ENCODE measurements around the gene PLXNA4. TPM values are rescaled to one million over a fixed set of nuclear protein-coding genes. Genes with fewer than 3 reads are reported as not detected.

PLXNA4 gene
- polyA plus RNA-seq, 3 donors from 2014 or later: 0.53 to 1.3 (median 0.56) TPM

GRCh38 chr7:132580277-132580676 lies 4.0 kb upstream of the PLXNA4 start:
- Mint-ChIP-seq H3K27ac (no peak overlapping the region), H3K36me3 (no peaks in the 10 kb centered on the region), H3K4me1 (peaks cover 18 to 25% of the 10 kb centered on the region in 2 donors), H3K27me3 (ENCODE audit: low read depth in 3 of 3) (peaks cover 0 to 15% (median 3%) of the 10 kb centered on the region in 3 donors), H3K4me3 (no peak overlapping the region), H3K9me3 (no peaks in the 10 kb centered on the region)
- DNase-seq: no peak

- no peak overlapping the region for H3K27ac Mint-ChIP-seq
- H3K36me3 Mint-ChIP-seq: no peaks in the 10 kb centered on the region
- peak overlapping the region in 1 of 5 donors; percentile 22 for H3K4me3 Mint-ChIP-seq
- peaks cover 0 to 19% (median 6%) of the 10 kb centered on the region in 3 donors for H3K27me3 Mint-ChIP-seq (ENCODE audit: low read depth in 3 of 3)
- H3K9me3 Mint-ChIP-seq: no peaks in the 10 kb centered on the region
- H3K4me1 Mint-ChIP-seq: peaks cover 26 to 34% of the 10 kb centered on the region in 2 donors
- no peak for DNase-seq
Observed at GRCh38 chr7:132579260-132579899, 3.1 kb upstream of the PLXNA4 start.

GRCh38 chr7:132578826-132579225 lies 2.6 kb upstream of the PLXNA4 start:
- Mint-ChIP-seq H3K9me3 (no peaks in the 10 kb centered on the region), H3K4me1 (peaks cover 32 to 39% of the 10 kb centered on the region in 2 donors), H3K27me3 (ENCODE audit: low read depth in 3 of 3) (peaks cover 2 to 21% (median 6%) of the 10 kb centered on the region in 3 donors), H3K4me3 (peak overlapping the region in 1 of 5 donors; percentile 10), H3K36me3 (no peaks in the 10 kb centered on the region), H3K27ac (no peak overlapping the region)
- no peak for DNase-seq

GRCh38 chr7:132578050-132578370 lies 1.7 kb upstream of the PLXNA4 start:
- Mint-ChIP-seq H3K27ac (peak overlapping the region in 1 of 6 donors; percentile 38), H3K27me3 (ENCODE audit: low read depth in 3 of 3) (peaks cover 7 to 21% (median 9%) of the 10 kb centered on the region in 3 donors), H3K36me3 (no peaks in the 10 kb centered on the region), H3K9me3 (no peaks in the 10 kb centered on the region), H3K4me1 (peaks cover 40 to 47% of the 10 kb centered on the region in 2 donors), H3K4me3 (peak overlapping the region; percentile 62 to 80 (median 76))
- no peak for DNase-seq

DNA sequence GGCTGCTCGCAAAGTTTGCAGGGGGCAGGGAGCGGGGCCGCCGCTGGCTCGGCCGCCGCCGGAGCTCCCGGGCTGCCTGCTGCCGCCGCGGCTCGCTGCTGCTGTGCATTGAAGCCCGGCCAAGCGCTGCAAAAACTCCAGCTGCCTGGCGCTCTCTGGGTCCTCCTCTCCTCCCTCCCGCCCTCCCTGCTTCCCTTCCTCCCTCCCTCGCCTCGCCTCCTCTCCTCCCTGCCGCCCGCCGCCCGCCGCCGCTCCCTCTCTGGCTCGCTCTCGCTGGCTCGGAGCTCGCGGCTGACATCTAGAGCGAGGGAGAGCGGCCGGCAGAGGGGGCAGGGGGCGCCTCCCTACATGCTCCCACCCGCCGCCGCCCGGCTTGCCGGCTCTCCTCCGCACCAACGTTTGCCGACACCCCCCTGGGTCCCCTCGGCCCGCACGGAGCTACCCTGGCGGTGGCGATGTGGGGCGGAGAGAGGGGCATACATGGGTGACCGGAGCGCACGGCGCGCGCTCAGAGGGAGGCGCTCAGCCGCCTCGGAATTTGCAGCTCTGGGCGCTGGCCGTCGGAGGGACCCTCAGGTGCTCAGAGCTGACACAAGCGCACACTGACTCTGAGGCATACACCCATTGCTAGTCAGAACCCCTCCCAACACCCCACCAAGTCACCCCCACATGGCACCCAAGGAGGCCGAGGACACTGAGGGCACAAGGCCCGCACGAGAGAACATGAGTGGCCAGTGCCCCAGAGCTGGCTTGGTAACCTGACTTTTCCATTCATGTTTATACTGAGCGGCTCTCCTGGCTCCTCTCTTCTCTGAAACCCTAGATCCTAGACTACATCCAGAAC lies 1.2 kb upstream of the PLXNA4 start:
- peak overlapping the region; percentile 62 to 80 (median 76) for H3K4me3 Mint-ChIP-seq
- H3K4me1 Mint-ChIP-seq: peaks cover 42 to 50% of the 10 kb centered on the region in 2 donors
- peak overlapping the region in 1 of 6 donors; percentile 38 for H3K27ac Mint-ChIP-seq
- DNase-seq: peak; percentile 15 to 38 (median 32)
- H3K36me3 Mint-ChIP-seq: no peaks in the 10 kb centered on the region
- H3K27me3 Mint-ChIP-seq (ENCODE audit: low read depth in 3 of 3): peaks cover 9 to 21% (median 9%) of the 10 kb centered on the region in 3 donors
- H3K9me3 Mint-ChIP-seq: no peaks in the 10 kb centered on the region

GRCh38 chr7:132576721-132577085 lies 433 bp upstream of the PLXNA4 start:
- Mint-ChIP-seq H3K36me3 (no peaks in the 10 kb centered on the region), H3K27me3 (ENCODE audit: low read depth in 3 of 3) (peaks cover 9 to 25% (median 12%) of the 10 kb centered on the region in 3 donors), H3K9me3 (no peaks in the 10 kb centered on the region), H3K4me3 (peak overlapping the region; percentile 67 to 90 (median 84)), H3K27ac (no peak overlapping the region), H3K4me1 (peaks cover 42 to 50% of the 10 kb centered on the region in 2 donors)
- DNase-seq: peak; percentile 7 to 25 (median 25)

- H3K9me3 Mint-ChIP-seq: no peaks in the 10 kb centered on the region
- peak overlapping the region; percentile 67 to 90 (median 84) for H3K4me3 Mint-ChIP-seq
- peak overlapping the region in 1 of 6 donors; percentile 7 for H3K27ac Mint-ChIP-seq
- DNase-seq: peak; percentile 20 to 30 (median 30)
- H3K27me3 Mint-ChIP-seq (ENCODE audit: low read depth in 3 of 3): peaks cover 9 to 33% (median 12%) of the 10 kb centered on the region in 3 donors
- peaks cover 0 to 3% (median 1%) of the 10 kb centered on the region in 3 donors for H3K36me3 Mint-ChIP-seq
- peaks cover 40 to 45% of the 10 kb centered on the region in 2 donors for H3K4me1 Mint-ChIP-seq
Observed at GRCh38 chr7:132575419-132575981, 770 bp downstream of the PLXNA4 start.

GRCh38 chr7:132574223-132574622 lies 2.0 kb downstream of the PLXNA4 start:
- Mint-ChIP-seq H3K36me3 (peaks cover 0 to 9% (median 5%) of the 10 kb centered on the region in 3 donors), H3K4me1 (peaks cover 36 to 48% of the 10 kb centered on the region in 2 donors), H3K4me3 (peak overlapping the region in 4 of 5 donors; percentile 29 to 90 (median 47)), H3K27me3 (ENCODE audit: low read depth in 3 of 3) (peaks cover 11 to 33% (median 15%) of the 10 kb centered on the region in 3 donors), H3K27ac (no peak overlapping the region), H3K9me3 (no peaks in the 10 kb centered on the region)
- no peak for DNase-seq

GRCh38 chr7:132573251-132573955 lies 2.9 kb downstream of the PLXNA4 start:
- Mint-ChIP-seq H3K4me1 (peaks cover 36 to 48% of the 10 kb centered on the region in 2 donors), H3K36me3 (peaks cover 0 to 10% (median 5%) of the 10 kb centered on the region in 3 donors), H3K27ac (peak overlapping the region in 1 of 6 donors; percentile 47), H3K4me3 (peak overlapping the region in 3 of 5 donors; percentile 26 to 90 (median 54)), H3K27me3 (ENCODE audit: low read depth in 3 of 3) (peaks cover 14 to 32% (median 15%) of the 10 kb centered on the region in 3 donors), H3K9me3 (no peaks in the 10 kb centered on the region)
- no peak for DNase-seq

DNA sequence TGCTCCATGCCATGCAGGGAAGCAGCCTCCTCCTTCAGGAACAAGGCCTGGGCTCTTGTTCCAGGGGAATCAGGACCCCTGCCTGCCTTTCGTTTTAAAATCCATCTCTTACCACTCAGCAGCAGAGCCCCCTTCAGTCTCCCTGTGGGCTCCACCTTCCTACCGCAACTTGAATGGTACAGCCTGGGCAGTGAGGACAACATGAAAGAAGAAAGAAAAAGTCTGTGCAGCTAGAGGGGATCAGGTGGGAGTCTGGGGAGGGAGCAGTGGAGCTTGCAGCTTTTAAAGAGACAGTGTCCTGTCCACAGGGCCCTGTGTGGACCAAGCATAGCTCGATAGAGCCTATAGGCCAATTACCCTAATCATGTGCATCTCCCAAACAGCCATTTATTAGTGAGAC lies 3.7 kb downstream of the PLXNA4 start:
- H3K9me3 Mint-ChIP-seq: no peaks in the 10 kb centered on the region
- no peak for DNase-seq
- H3K27me3 Mint-ChIP-seq (ENCODE audit: low read depth in 3 of 3): peaks cover 12 to 23% (median 16%) of the 10 kb centered on the region in 3 donors
- peaks cover 0 to 10% (median 5%) of the 10 kb centered on the region in 3 donors for H3K36me3 Mint-ChIP-seq
- peaks cover 32 to 39% of the 10 kb centered on the region in 2 donors for H3K4me1 Mint-ChIP-seq
- no peak overlapping the region for H3K4me3 Mint-ChIP-seq
- H3K27ac Mint-ChIP-seq: no peak overlapping the region

GRCh38 chr7:132571970-132572369 lies 4.3 kb downstream of the PLXNA4 start:
- H3K27ac Mint-ChIP-seq: no peak overlapping the region
- H3K4me3 Mint-ChIP-seq: no peak overlapping the region
- peaks cover 0 to 10% (median 5%) of the 10 kb centered on the region in 3 donors for H3K36me3 Mint-ChIP-seq
- H3K9me3 Mint-ChIP-seq: no peaks in the 10 kb centered on the region
- H3K4me1 Mint-ChIP-seq: peaks cover 31 to 39% of the 10 kb centered on the region in 2 donors
- DNase-seq: no peak
- peaks cover 12 to 25% (median 16%) of the 10 kb centered on the region in 3 donors for H3K27me3 Mint-ChIP-seq (ENCODE audit: low read depth in 3 of 3)

- Mint-ChIP-seq H3K27ac (no peak overlapping the region), H3K4me1 (peaks cover 22 to 36% of the 10 kb centered on the region in 2 donors), H3K9me3 (no peaks in the 10 kb centered on the region), H3K27me3 (ENCODE audit: low read depth in 3 of 3) (peaks cover 13 to 28% (median 18%) of the 10 kb centered on the region in 3 donors), H3K36me3 (peaks cover 3 to 15% (median 6%) of the 10 kb centered on the region in 3 donors), H3K4me3 (no peak overlapping the region)
- DNase-seq: no peak
Observed at GRCh38 chr7:132569884-132570614, 6.2 kb downstream of the PLXNA4 start.

All from immature natural killer cell (primary cell).